Endothelial cell of umbilical vein (primary cell): ENCODE results near the gene DDX46. TPM values are rescaled to one million over a fixed set of nuclear protein-coding genes. Genes with fewer than 3 reads are reported as not detected.

Source experiments
- BruUV-seq: library from RNA; stranded (reverse); fragments of 400-500 nt; replicated peaks from 2 replicates; lab custom pipeline; 2021; lab: Mats Ljungman, UMichigan
- CTCF ChIA-PET: fragments of 300-600, 350-600 bp; sonication (Branson Sonifier 250); formaldehyde crosslinking; loops from one replicate; lab custom pipeline; 2021; ENCODE audit warnings: antibody characterized with exemption, inconsistent platforms; lab: Charles Lee
- POLR2A ChIA-PET: fragments of 300-600, 350-600 bp; sonication (Branson Sonifier 250); formaldehyde crosslinking; loops from one replicate; lab custom pipeline; 2021; ENCODE audit warnings: antibody characterized with exemption, inconsistent platforms; lab: Charles Lee
- DNase-seq: peaks from one replicate; pipeline ENCODE4 v3.0.0-alpha.2; 2011; ENCODE audit warnings: low read depth, low spot score
- FAIRE-seq: peaks from 2 replicates; lab custom pipeline; 2011; peaks lifted over from hg19 to GRCh38; lab: Jason Lieb, UNC
- H2AFZ ChIP-seq: 2 replicates; pipeline ENCODE4 v1.6.0; 2012; ENCODE audit warnings: low read depth, low read length, control low read depth, inconsistent platforms
- H3K27ac ChIP-seq: 2 replicates; pipeline ENCODE4 v1.5.1; 2011; ENCODE audit warnings: low read depth, mild to moderate bottlenecking, control low read depth, low read length, moderate library complexity; ENCODE audit not compliant: insufficient read depth
- H3K27me3 ChIP-seq, 2 experiments: 2 replicates each; pipeline versions ENCODE4 v1.6.0 to v1.6.1; 2011; ENCODE audit warnings: low read length in 2 of 2, mixed read lengths in 1 of 2; ENCODE audit not compliant: control insufficient read depth in 2 of 2, insufficient read depth in 2 of 2
- H3K36me3 ChIP-seq, 2 experiments: 2 replicates in 1 of 2; 3 replicates in 1 of 2; pipeline ENCODE4 v1.5.1; 2011; ENCODE audit warnings: low read length in 2 of 2, mild to moderate bottlenecking in 1 of 2, moderate library complexity in 1 of 2; ENCODE audit not compliant: control insufficient read depth in 2 of 2, insufficient read depth in 2 of 2; ENCODE audit errors: extremely low read depth in 1 of 2
- H3K4me1 ChIP-seq: 3 replicates; pipeline ENCODE4 v1.5.1; 2011; ENCODE audit warnings: mild to moderate bottlenecking, low read length; ENCODE audit not compliant: control insufficient read depth, insufficient read depth; ENCODE audit errors: extremely low read depth
- H3K4me2 ChIP-seq: 2 replicates; pipeline ENCODE4 v1.6.1; 2011; ENCODE audit warnings: low read length, control low read depth, mixed read lengths; ENCODE audit not compliant: insufficient read depth
- H3K4me3 ChIP-seq, 3 experiments: fragments of 200-600 bp in 1 of 3; sonication (generic), shearing (Covaris generic) in 1 of 3; replicated peaks in 1 of 3; 2 replicates each; pipeline ENCODE4 v1.5.1; 2011 to 2016; ENCODE audit warnings: control low read depth in 3 of 3, low read length in 3 of 3, mild to moderate bottlenecking in 2 of 3, inconsistent platforms in 1 of 3, low read depth in 1 of 3, moderate library complexity in 1 of 3; ENCODE audit not compliant: insufficient read depth in 1 of 3
- H3K79me2 ChIP-seq: 2 replicates; pipeline ENCODE4 v1.6.0; 2012; ENCODE audit warnings: low read length, inconsistent platforms; ENCODE audit not compliant: control insufficient read depth, insufficient read depth
- H3K9ac ChIP-seq: replicated peaks from 2 replicates; pipeline ENCODE3; 2011; ENCODE audit warnings: low read length, control low read depth; ENCODE audit not compliant: insufficient read depth; ENCODE audit errors: extremely low read depth
- H3K9me1 ChIP-seq: replicated peaks from 3 replicates; pipeline ENCODE4 v1.6.0; 2011; ENCODE audit warnings: mild to moderate bottlenecking, low read length; ENCODE audit not compliant: control insufficient read depth, insufficient read depth; ENCODE audit errors: extremely low read depth
- H3K9me3 ChIP-seq: replicated peaks from 2 replicates; pipeline ENCODE4 v1.5.1; 2012; ENCODE audit warnings: low read length, inconsistent platforms; ENCODE audit not compliant: control insufficient read depth, insufficient read depth
- H4K20me1 ChIP-seq: replicated peaks from 2 replicates; pipeline ENCODE3; 2011; ENCODE audit warnings: mild to moderate bottlenecking, low read length; ENCODE audit not compliant: control insufficient read depth, insufficient read depth; ENCODE audit errors: extremely low read depth
- EZH2 ChIP-seq: IDR thresholded peaks from 2 replicates; pipeline ENCODE4 v1.6.1; 2012; ENCODE audit warnings: borderline replicate concordance, low read depth, mild to moderate bottlenecking, moderate library complexity, low read length, inconsistent platforms; ENCODE audit not compliant: severe bottlenecking
- FOS ChIP-seq: IDR thresholded peaks from 2 replicates; pipeline ENCODE4 v1.6.1; 2011; ENCODE audit warnings: mild to moderate bottlenecking, low read length, moderate library complexity, borderline replicate concordance; ENCODE audit not compliant: insufficient read depth
- GATA2 ChIP-seq: IDR thresholded peaks from 2 replicates; pipeline ENCODE4 v1.7.0; 2011; ENCODE audit warnings: low read depth, mild to moderate bottlenecking, moderate library complexity, mixed read lengths, low read length; ENCODE audit not compliant: insufficient read length, insufficient read depth
- JUN ChIP-seq: IDR thresholded peaks from 2 replicates; pipeline ENCODE4 v1.6.1; 2011; ENCODE audit warnings: borderline replicate concordance, low read depth; ENCODE audit not compliant: insufficient read length, insufficient read depth
- MYC ChIP-seq: IDR thresholded peaks from one replicate; pipeline ENCODE4 v1.6.1; 2011; ENCODE audit warnings: mild to moderate bottlenecking, low read depth, low read length
- POLR2A ChIP-seq: IDR thresholded peaks from 2 replicates; pipeline ENCODE4 v1.6.1; 2012; ENCODE audit warnings: low read depth, mild to moderate bottlenecking, control low read depth, low read length
- POLR2AphosphoS5 ChIP-seq: IDR thresholded peaks from 2 replicates; pipeline ENCODE4 v1.6.1; 2012; ENCODE audit warnings: low read depth, mild to moderate bottlenecking, control low read depth, low read length, moderate library complexity; ENCODE audit not compliant: insufficient read depth
- dilution Hi-C: fragments of 300-500 bp; cut with MboI; formaldehyde crosslinking; loops from one replicate; pipeline ENCODE4 v1.15.0; 2019; ENCODE audit warnings: low sequenced_read_pairs; ENCODE audit not compliant: extremely low pct_ligation_motif_present
- intact Hi-C: fragments of 100-400 bp; cut with micrococcal nuclease; formaldehyde crosslinking; loops from one replicate; pipeline ENCODE4 v1.10.0; 2022
- polyA plus RNA-seq, 4 experiments: library from polyadenylated mRNA; depleted of rRNA in 3 of 4; stranded (reverse) in 3 of 4; unstranded in 1 of 4; fragments of >200 nt; gene quantifications; 2 replicates each; pipeline versions ENCODE4 v1.2.1 to v1.2.3, GENCODE V29; 2011 to 2012; ENCODE audit warnings: missing spikeins in 1 of 4
- total RNA-seq: library from RNA; stranded (reverse); gene quantifications from 2 replicates; pipeline ENCODE4 v1.2.3, GENCODE V29; 2021
- TF ChIP-seq, protein P1 (sequence below): IDR thresholded peaks from 2 replicates; pipeline ENCODE4 v1.6.1; 2011; ENCODE audit not compliant: insufficient read depth, insufficient read length
- TF ChIP-seq, protein P2 (sequence below), 2 donors: IDR thresholded peaks; 1 replicate in 1 of 2; 2 replicates in 1 of 2; pipeline ENCODE4 v1.5.1; 2011; ENCODE audit warnings: low read length in 2 of 2, mild to moderate bottlenecking in 2 of 2, moderate library complexity in 2 of 2, control low read depth in 1 of 2, inconsistent platforms in 1 of 2, low read depth in 1 of 2; ENCODE audit not compliant: insufficient read depth in 1 of 2; ENCODE audit errors: extremely low read depth in 1 of 2

DDX46 gene
- total and polyA plus RNA-seq, 2 donors (not counting 3 experiments of a cell fraction or from before 2014, with no cell fraction given) = 16.0 to 65.2 TPM

GRCh38 chr5:134874831-134875655 lies 116.5 kb downstream of the DDX46 start:
- Histone ChIP-seq H3K4me3 (peak overlapping the region; percentile 54 to 95 (median 80)), H4K20me1 (no peaks in the 10 kb centered on the region), H3K9ac (peak overlapping the region; percentile 89), H3K4me1 (peaks cover 3% of the 10 kb centered on the region), H2AFZ (peak overlapping the region; percentile 97), H3K27ac (peak overlapping the region; percentile 60), H3K9me1 (no peaks in the 10 kb centered on the region), H3K36me3 (peaks cover 0 to 4% of the 10 kb centered on the region in 2 experiments), H3K4me2 (peak overlapping the region; percentile 79), H3K79me2 (peaks cover 17% of the 10 kb centered on the region), H3K9me3 (no peaks in the 10 kb centered on the region), H3K27me3 (no peaks in the 10 kb centered on the region)
- ChIA-PET POLR2A (interaction anchor here (1.4 kb wide), 1 partner anchor 30 kb away, joined by 4 read pairs; the partner anchor contains the start of gene C5orf24), CTCF (interaction anchor here (2.0 kb wide), 1 partner anchor 10 kb away, joined by 7 read pairs; no protein-coding TSS in a partner anchor)
- BruUV-seq = TSS peak; percentile 35
- dilution Hi-C loops (no loop called here), intact Hi-C loops (loop anchor here (1.0 kb wide), 3 partner anchors 30 to 137 kb away; partner anchors contain the start of genes C5orf24, CAMLG and PCBD2)
- peak; percentile 75 for DNase-seq
- TF ChIP-seq POLR2A = no peak
- TF ChIP-seq MYC = no peak
- TF ChIP-seq, protein P1, sequence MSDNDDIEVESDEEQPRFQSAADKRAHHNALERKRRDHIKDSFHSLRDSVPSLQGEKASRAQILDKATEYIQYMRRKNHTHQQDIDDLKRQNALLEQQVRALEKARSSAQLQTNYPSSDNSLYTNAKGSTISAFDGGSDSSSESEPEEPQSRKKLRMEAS = no peak
- TF ChIP-seq POLR2AphosphoS5 = no peak
- peak; percentile 69 for TF ChIP-seq JUN
- TF ChIP-seq, protein P2, sequence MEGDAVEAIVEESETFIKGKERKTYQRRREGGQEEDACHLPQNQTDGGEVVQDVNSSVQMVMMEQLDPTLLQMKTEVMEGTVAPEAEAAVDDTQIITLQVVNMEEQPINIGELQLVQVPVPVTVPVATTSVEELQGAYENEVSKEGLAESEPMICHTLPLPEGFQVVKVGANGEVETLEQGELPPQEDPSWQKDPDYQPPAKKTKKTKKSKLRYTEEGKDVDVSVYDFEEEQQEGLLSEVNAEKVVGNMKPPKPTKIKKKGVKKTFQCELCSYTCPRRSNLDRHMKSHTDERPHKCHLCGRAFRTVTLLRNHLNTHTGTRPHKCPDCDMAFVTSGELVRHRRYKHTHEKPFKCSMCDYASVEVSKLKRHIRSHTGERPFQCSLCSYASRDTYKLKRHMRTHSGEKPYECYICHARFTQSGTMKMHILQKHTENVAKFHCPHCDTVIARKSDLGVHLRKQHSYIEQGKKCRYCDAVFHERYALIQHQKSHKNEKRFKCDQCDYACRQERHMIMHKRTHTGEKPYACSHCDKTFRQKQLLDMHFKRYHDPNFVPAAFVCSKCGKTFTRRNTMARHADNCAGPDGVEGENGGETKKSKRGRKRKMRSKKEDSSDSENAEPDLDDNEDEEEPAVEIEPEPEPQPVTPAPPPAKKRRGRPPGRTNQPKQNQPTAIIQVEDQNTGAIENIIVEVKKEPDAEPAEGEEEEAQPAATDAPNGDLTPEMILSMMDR (IDR thresholded peaks at IDR 0.05; ENCODE audit: extremely low read depth in 1 of 2, insufficient read depth in 1 of 2, low read depth in 1 of 2, low read length in 2 of 2) = no peak
- TF ChIP-seq FOS = peak; percentile 77
- no peak for TF ChIP-seq GATA2
- TF ChIP-seq EZH2 = no peak
- FAIRE-seq = peak; percentile 89
